Prostate gland (tissue), 2 donors: ENCODE results near the gene SRBD1.

Experiments used
- CTCF ChIP-seq, 4 experiments: fragments of 200-600 bp in 2 of 4; fragments of 450-650 bp in 2 of 4; sonication (generic) in 2 of 4; IDR thresholded peaks; 1 replicate in 3 of 4; 2 replicates in 1 of 4; pipeline ENCODE4 v1.5.1; 2016 to 2019; ENCODE audit warnings: antibody characterized with exemption in 4 of 4, mild to moderate bottlenecking in 2 of 4, moderate library complexity in 2 of 4
- POLR2A ChIP-seq: fragments of 450-650 bp; IDR thresholded peaks from one replicate; pipeline ENCODE4 v1.6.1; 2016; ENCODE audit warnings: antibody characterized with exemption, mild to moderate bottlenecking
- POLR2AphosphoS5 ChIP-seq: sonication (generic); formaldehyde crosslinking; IDR thresholded peaks from one replicate; pipeline ENCODE4 v1.6.1; 2017; ENCODE audit warnings: antibody characterized with exemption

GRCh38 chr2:45433363-45433762 is 177.7 kb downstream of the SRBD1 start:
- no peak for TF ChIP-seq CTCF (IDR thresholded peaks at IDR 0.05)
- TF ChIP-seq POLR2AphosphoS5: no peak
- TF ChIP-seq POLR2A: no peak
